Upper lobe of right lung (tissue), 1 donor: ENCODE data around the gene NINL. TPM values are rescaled to one million over a fixed set of nuclear protein-coding genes. Genes with fewer than 3 reads are reported as not detected.

Experiments
- ATAC-seq: fragments of 200-7000 bp; cut with Tn5 transposase; one replicate; pipeline ENCODE4 v1.9.1; 2020; ENCODE audit warnings: mild to moderate bottlenecking, moderate library complexity
- DNase-seq: peaks from one replicate; pipeline ENCODE4 v3.0.0-alpha.2; 2020
- H3K27ac ChIP-seq: fragments of 200-600 bp; one replicate; pipeline ENCODE4 v1.8.0; 2022
- H3K27me3 ChIP-seq: fragments of 200-600 bp; one replicate; pipeline ENCODE4 v1.8.0; 2022; ENCODE audit warnings: mild to moderate bottlenecking
- H3K36me3 ChIP-seq: fragments of 200-600 bp; one replicate; pipeline ENCODE4 v1.8.0; 2022
- H3K4me1 ChIP-seq: fragments of 200-600 bp; one replicate; pipeline ENCODE4 v1.8.0; 2022
- H3K4me3 ChIP-seq: fragments of 200-600 bp; one replicate; pipeline ENCODE4 v1.8.0; 2022; ENCODE audit warnings: mild to moderate bottlenecking
- H3K9me3 ChIP-seq: fragments of 200-600 bp; one replicate; pipeline ENCODE4 v1.8.0; 2022
- CTCF ChIP-seq: fragments of 200-600 bp; IDR thresholded peaks from one replicate; pipeline ENCODE4 v1.8.0; 2022; ENCODE audit warnings: antibody characterized with exemption
- intact Hi-C: fragments of 100-400 bp; cut with DNase I; formaldehyde crosslinking; loops from one replicate; pipeline ENCODE4 v1.11.0; 2022
- total RNA-seq: library from RNA; stranded (reverse); fragmentation: NEBNext Ultra II Directional; extraction: Animal tissue kit (Norgen Biotek cat#: 25700); gene quantifications from one replicate; pipeline ENCODE4 v1.2.1, GENCODE V29; 2021
- donor health status: DM: no; HTN: yes; CAD: no; lungs with severe emphysema.

Gene NINL
- total RNA-seq, 1 donor from 2014 or later: 13.2 TPM

DNA sequence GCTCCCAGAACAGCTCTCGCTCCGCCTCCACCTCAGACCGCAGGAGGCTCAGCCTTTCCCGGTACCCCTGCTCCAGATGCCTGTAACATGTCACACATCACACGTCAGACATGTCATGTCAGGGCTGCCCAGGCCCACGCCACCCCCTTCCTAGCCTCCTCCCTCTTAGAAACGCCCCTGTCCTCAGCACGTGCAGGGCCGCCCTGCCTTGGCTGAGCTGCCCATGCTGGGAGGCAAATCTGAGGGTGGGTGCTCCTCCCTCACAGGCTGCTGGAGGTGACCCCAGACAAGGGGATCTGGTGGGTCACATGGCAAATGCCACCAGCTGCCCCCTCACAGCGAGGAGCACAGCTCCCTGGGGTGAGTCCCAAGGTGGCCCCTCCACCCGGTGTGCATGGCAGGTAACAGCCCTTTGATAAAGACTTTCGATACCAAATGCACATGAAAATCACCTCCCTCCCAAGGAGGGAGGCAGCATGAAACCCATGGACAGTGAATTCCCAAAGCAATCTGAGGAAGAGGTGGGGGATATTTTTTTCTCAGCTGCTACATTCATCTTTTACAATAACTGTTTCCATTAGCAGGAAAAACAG, 93.8 kb downstream of the NINL start:
- no peaks in the 10 kb centered on the region for H3K9me3 ChIP-seq
- peaks cover 4% of the 10 kb centered on the region for H3K36me3 ChIP-seq
- intact Hi-C loops: no loop called here
- TF ChIP-seq CTCF: no peak
- H3K27ac ChIP-seq: no peak overlapping the region
- no peak for ATAC-seq
- H3K4me3 ChIP-seq: no peak overlapping the region
- no peaks in the 10 kb centered on the region for H3K4me1 ChIP-seq
- no peaks in the 10 kb centered on the region for H3K27me3 ChIP-seq
- DNase-seq: no peak

GRCh38 chr20:25490656-25491445, 94.5 kb downstream of the NINL start:
- H3K27ac ChIP-seq: no peak overlapping the region
- DNase-seq: no peak
- no peaks in the 10 kb centered on the region for H3K9me3 ChIP-seq
- no peak for TF ChIP-seq CTCF
- H3K27me3 ChIP-seq: no peaks in the 10 kb centered on the region
- no peak overlapping the region for H3K4me3 ChIP-seq
- ATAC-seq: no peak
- H3K4me1 ChIP-seq: no peaks in the 10 kb centered on the region
- intact Hi-C loops: no loop called here
- H3K36me3 ChIP-seq: peaks cover 4% of the 10 kb centered on the region

- DNase-seq: no peak
- no peak for TF ChIP-seq CTCF
These were observed 96.0 kb downstream of the NINL start for GRCh38 chr20:25489221-25489871.

GRCh38 chr20:25487975-25488374, 97.4 kb downstream of the NINL start:
- H3K27ac ChIP-seq: no peak overlapping the region
- no peak for ATAC-seq
- H3K36me3 ChIP-seq: peaks cover 4% of the 10 kb centered on the region
- no peaks in the 10 kb centered on the region for H3K4me1 ChIP-seq
- H3K27me3 ChIP-seq: no peaks in the 10 kb centered on the region
- H3K9me3 ChIP-seq: no peaks in the 10 kb centered on the region
- no peak overlapping the region for H3K4me3 ChIP-seq
- intact Hi-C loops: no loop called here
- no peak for DNase-seq
- no peak for TF ChIP-seq CTCF

More at GRCh38 chr20:25489221-25489871, 96.0 kb downstream of the NINL start:
- Histone ChIP-seq H3K4me1 (no peaks in the 10 kb centered on the region), H3K36me3 (peaks cover 4% of the 10 kb centered on the region), H3K4me3 (no peak overlapping the region), H3K9me3 (no peaks in the 10 kb centered on the region), H3K27me3 (no peaks in the 10 kb centered on the region), H3K27ac (no peak overlapping the region)
- intact Hi-C loops: no loop called here
- peak; percentile 10 for ATAC-seq

DNA sequence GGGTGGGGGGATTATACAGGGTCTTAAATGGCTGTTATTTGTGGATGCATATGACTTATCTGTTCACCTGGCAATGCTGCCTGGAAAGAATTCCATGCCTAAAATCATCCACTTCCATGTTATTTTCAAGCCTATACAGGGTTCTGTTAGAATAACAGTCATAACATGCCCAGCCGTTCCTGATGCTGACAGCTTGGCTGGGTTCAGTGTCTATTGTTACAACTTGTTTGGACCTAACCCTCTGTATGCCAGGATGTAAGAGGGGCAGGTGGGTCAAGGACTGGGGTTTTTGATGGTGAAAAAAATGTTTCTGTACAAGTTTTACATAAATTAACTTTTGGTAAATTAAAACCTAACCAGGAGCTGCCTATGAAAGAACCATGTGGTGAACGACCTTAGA, 98.0 kb downstream of the NINL start:
- Histone ChIP-seq H3K36me3 (peaks cover 4% of the 10 kb centered on the region), H3K4me1 (no peaks in the 10 kb centered on the region), H3K9me3 (no peaks in the 10 kb centered on the region), H3K27me3 (no peaks in the 10 kb centered on the region), H3K4me3 (no peak overlapping the region), H3K27ac (no peak overlapping the region)
- intact Hi-C loops: no loop called here
- ATAC-seq: no peak
- TF ChIP-seq CTCF: no peak
- no peak for DNase-seq
